Measurements from ENCODE around the gene KCNAB1. TPM values are rescaled to one million over a fixed set of nuclear protein-coding genes. Genes with fewer than 3 reads are reported as not detected.
"Not testable (repeated sequence)": the region's sequence is repeated elsewhere in the genome, so short reads cannot be mapped to it uniquely, and the experiment has no call there.

KCNAB1 gene
- polyA plus RNA-seq, 3 donors from 2014 or later, result 0.06 to 0.37 (median 0.31) TPM

- Mint-ChIP-seq H3K27ac (no peak overlapping the region), H3K4me3 (no peak overlapping the region), H3K36me3 (no peaks in the 10 kb centered on the region), H3K9me3 (peaks cover 0 to 8% (median 0%) of the 10 kb centered on the region in 6 donors), H3K4me1 (no peaks in the 10 kb centered on the region), H3K27me3 (ENCODE audit: low read depth in 3 of 3) (peaks cover 0 to 7% (median 3%) of the 10 kb centered on the region in 3 donors)
- no peak for DNase-seq
Measured at GRCh38 chr3:156226676-156227420, 106.5 kb downstream of the KCNAB1 start.

- no peaks in the 10 kb centered on the region for H3K36me3 Mint-ChIP-seq
- peaks cover 0 to 7% (median 4%) of the 10 kb centered on the region in 3 donors for H3K27me3 Mint-ChIP-seq (ENCODE audit: low read depth in 3 of 3)
- H3K4me1 Mint-ChIP-seq, result no peaks in the 10 kb centered on the region
- DNase-seq, result no peak
- H3K27ac Mint-ChIP-seq, result no peak overlapping the region
- H3K4me3 Mint-ChIP-seq, result no peak overlapping the region
- peaks cover 0 to 8% (median 0%) of the 10 kb centered on the region in 6 donors for H3K9me3 Mint-ChIP-seq
Measured at GRCh38 chr3:156227704-156228103, 107.3 kb downstream of the KCNAB1 start.

- Mint-ChIP-seq H3K4me3 (no peak overlapping the region), H3K36me3 (no peaks in the 10 kb centered on the region), H3K9me3 (peaks cover 0 to 6% (median 0%) of the 10 kb centered on the region in 6 donors), H3K27me3 (ENCODE audit: low read depth in 3 of 3) (peaks cover 6 to 13% (median 7%) of the 10 kb centered on the region in 3 donors), H3K4me1 (no peaks in the 10 kb centered on the region), H3K27ac (no peak overlapping the region)
- no peak for DNase-seq
Measured at GRCh38 chr3:156230278-156230900, 110.0 kb downstream of the KCNAB1 start.

GRCh38 chr3:156231221-156231620 is 110.8 kb downstream of the KCNAB1 start:
- not testable (repeated sequence) for H3K36me3 Mint-ChIP-seq, H3K27ac Mint-ChIP-seq, H3K4me1 Mint-ChIP-seq, H3K9me3 Mint-ChIP-seq, H3K4me3 Mint-ChIP-seq, DNase-seq
- peaks cover 6 to 13% (median 7%) of the 10 kb centered on the region in 3 donors for H3K27me3 Mint-ChIP-seq (ENCODE audit: low read depth in 3 of 3)

GRCh38 chr3:156233876-156234275 is 113.5 kb downstream of the KCNAB1 start:
- peaks cover 0 to 10% (median 0%) of the 10 kb centered on the region in 6 donors for H3K9me3 Mint-ChIP-seq
- H3K4me3 Mint-ChIP-seq, result no peak overlapping the region
- H3K4me1 Mint-ChIP-seq, result no peaks in the 10 kb centered on the region
- H3K27me3 Mint-ChIP-seq (ENCODE audit: low read depth in 3 of 3), result peaks cover 6 to 19% (median 9%) of the 10 kb centered on the region in 3 donors
- peaks cover 0 to 4% (median 0%) of the 10 kb centered on the region in 3 donors for H3K36me3 Mint-ChIP-seq
- H3K27ac Mint-ChIP-seq, result no peak overlapping the region
- no peak for DNase-seq

GRCh38 chr3:156236556-156237260 is 116.3 kb downstream of the KCNAB1 start:
- Mint-ChIP-seq H3K36me3 (peaks cover 0 to 4% (median 0%) of the 10 kb centered on the region in 3 donors), H3K4me1 (no peaks in the 10 kb centered on the region), H3K27me3 (ENCODE audit: low read depth in 3 of 3) (peaks cover 4 to 16% (median 7%) of the 10 kb centered on the region in 3 donors), H3K4me3 (no peak overlapping the region), H3K9me3 (peaks cover 0 to 8% (median 0%) of the 10 kb centered on the region in 6 donors), H3K27ac (no peak overlapping the region)
- no peak for DNase-seq

- Mint-ChIP-seq H3K27me3 (ENCODE audit: low read depth in 3 of 3) (peaks cover 3 to 12% (median 3%) of the 10 kb centered on the region in 3 donors), H3K4me3 (no peak overlapping the region), H3K4me1 (no peaks in the 10 kb centered on the region), H3K9me3 (peaks cover 0 to 5% (median 0%) of the 10 kb centered on the region in 6 donors), H3K27ac (no peak overlapping the region), H3K36me3 (peaks cover 0 to 4% (median 0%) of the 10 kb centered on the region in 3 donors)
- DNase-seq, result no peak
Measured at GRCh38 chr3:156240642-156241041, 120.3 kb downstream of the KCNAB1 start.

GRCh38 chr3:156246961-156247725 is 126.8 kb downstream of the KCNAB1 start:
- no peak overlapping the region for H3K27ac Mint-ChIP-seq
- no peaks in the 10 kb centered on the region for H3K4me1 Mint-ChIP-seq
- H3K4me3 Mint-ChIP-seq, result no peak overlapping the region
- DNase-seq, result no peak
- H3K27me3 Mint-ChIP-seq (ENCODE audit: low read depth in 3 of 3), result peaks cover 2 to 14% (median 5%) of the 10 kb centered on the region in 3 donors
- no peaks in the 10 kb centered on the region for H3K36me3 Mint-ChIP-seq
- H3K9me3 Mint-ChIP-seq, result peaks cover 0 to 5% (median 0%) of the 10 kb centered on the region in 6 donors

- peaks cover 0 to 3% (median 0%) of the 10 kb centered on the region in 6 donors for H3K9me3 Mint-ChIP-seq
- no peaks in the 10 kb centered on the region for H3K36me3 Mint-ChIP-seq
- H3K4me3 Mint-ChIP-seq, result no peak overlapping the region
- peaks cover 2 to 13% (median 5%) of the 10 kb centered on the region in 3 donors for H3K27me3 Mint-ChIP-seq (ENCODE audit: low read depth in 3 of 3)
- H3K4me1 Mint-ChIP-seq, result no peaks in the 10 kb centered on the region
- H3K27ac Mint-ChIP-seq, result no peak overlapping the region
- no peak for DNase-seq
Measured at GRCh38 chr3:156250550-156250949, 130.2 kb downstream of the KCNAB1 start.

GRCh38 chr3:156251424-156251823 is 131.0 kb downstream of the KCNAB1 start:
- DNase-seq, result no peak
- Mint-ChIP-seq H3K4me3 (no peak overlapping the region), H3K27ac (no peak overlapping the region), H3K27me3 (ENCODE audit: low read depth in 3 of 3) (peaks cover 2 to 13% (median 5%) of the 10 kb centered on the region in 3 donors), H3K36me3 (no peaks in the 10 kb centered on the region), H3K9me3 (peaks cover 0 to 3% (median 0%) of the 10 kb centered on the region in 6 donors), H3K4me1 (no peaks in the 10 kb centered on the region)

- H3K27me3 Mint-ChIP-seq (ENCODE audit: low read depth in 3 of 3), result peaks cover 3 to 13% (median 6%) of the 10 kb centered on the region in 3 donors
- no peak overlapping the region for H3K27ac Mint-ChIP-seq
Measured at GRCh38 chr3:156252656-156253055, 132.3 kb downstream of the KCNAB1 start.

GRCh38 chr3:156253150-156253549 is 132.8 kb downstream of the KCNAB1 start:
- H3K4me1 Mint-ChIP-seq, result no peaks in the 10 kb centered on the region
- no peak overlapping the region for H3K27ac Mint-ChIP-seq
- no peaks in the 10 kb centered on the region for H3K9me3 Mint-ChIP-seq
- H3K4me3 Mint-ChIP-seq, result no peak overlapping the region
- H3K27me3 Mint-ChIP-seq (ENCODE audit: low read depth in 3 of 3), result peaks cover 3 to 11% (median 6%) of the 10 kb centered on the region in 3 donors
- H3K36me3 Mint-ChIP-seq, result no peaks in the 10 kb centered on the region
- DNase-seq, result no peak

More at GRCh38 chr3:156252656-156253055, 132.3 kb downstream of the KCNAB1 start:
- H3K4me1 Mint-ChIP-seq, result no peaks in the 10 kb centered on the region
- H3K4me3 Mint-ChIP-seq, result no peak overlapping the region
- DNase-seq, result no peak
- no peaks in the 10 kb centered on the region for H3K36me3 Mint-ChIP-seq
- no peaks in the 10 kb centered on the region for H3K9me3 Mint-ChIP-seq

- Mint-ChIP-seq H3K27ac (no peak overlapping the region), H3K9me3 (no peaks in the 10 kb centered on the region), H3K4me1 (no peaks in the 10 kb centered on the region), H3K36me3 (no peaks in the 10 kb centered on the region), H3K27me3 (ENCODE audit: low read depth in 3 of 3) (peaks cover 1 to 7% (median 3%) of the 10 kb centered on the region in 3 donors), H3K4me3 (no peak overlapping the region)
- DNase-seq, result no peak
Measured at GRCh38 chr3:156256256-156256655, 135.9 kb downstream of the KCNAB1 start.

Measured in immature natural killer cell (primary cell).